Mesendoderm (in vitro differentiated cells): ENCODE results near the gene CXCL13.
"Not testable (repeated sequence)": the region's sequence is repeated elsewhere in the genome, so short reads cannot be mapped to it uniquely, and the experiment has no call there.

Source experiments
- DNase-seq: peaks from one replicate; pipeline ENCODE4 v3.0.0; 2013
- H2AK5ac ChIP-seq: 2 replicates; pipeline ENCODE4 v1.6.1; 2013; ENCODE audit warnings: low read length, inconsistent platforms
- H2BK120ac ChIP-seq: 2 replicates; pipeline ENCODE4 v1.6.1; 2013; ENCODE audit warnings: low read depth, mild to moderate bottlenecking, low read length, moderate library complexity, mixed read lengths
- H2BK15ac ChIP-seq: replicated peaks from 2 replicates; pipeline ENCODE4 v1.6.1; 2013; ENCODE audit warnings: low read depth, mild to moderate bottlenecking, moderate library complexity
- H2BK5ac ChIP-seq: 2 replicates; pipeline ENCODE4 v1.6.1; 2013; ENCODE audit warnings: low read length, inconsistent platforms
- H3K18ac ChIP-seq: 2 replicates; pipeline ENCODE4 v1.6.1; 2013; ENCODE audit warnings: mild to moderate bottlenecking, low read length, mixed read lengths
- H3K23ac ChIP-seq: one replicate; pipeline ENCODE4 v1.6.1; 2013; ENCODE audit warnings: low read length
- H3K27ac ChIP-seq: 2 replicates; pipeline ENCODE4 v1.5.1; 2013; ENCODE audit warnings: low read depth, mild to moderate bottlenecking, inconsistent platforms, low read length, moderate library complexity
- H3K27me3 ChIP-seq: 2 replicates; pipeline ENCODE4 v1.6.1; 2013; ENCODE audit warnings: low read length, control low read depth, mild to moderate bottlenecking, inconsistent platforms; ENCODE audit not compliant: insufficient read depth, poor library complexity
- H3K36me3 ChIP-seq: 2 replicates; pipeline ENCODE4 v1.6.1; 2013; ENCODE audit warnings: low read length, inconsistent platforms; ENCODE audit not compliant: control insufficient read depth, insufficient read depth
- H3K4ac ChIP-seq: one replicate; pipeline ENCODE4 v1.6.1; 2013; ENCODE audit warnings: low read depth, mild to moderate bottlenecking, low read length, moderate library complexity
- H3K4me1 ChIP-seq: 2 replicates; pipeline ENCODE4 v1.6.1; 2013; ENCODE audit warnings: low read depth, low read length, inconsistent platforms; ENCODE audit not compliant: control insufficient read depth
- H3K4me2 ChIP-seq: 2 replicates; pipeline ENCODE4 v1.6.1; 2013; ENCODE audit warnings: low read length
- H3K4me3 ChIP-seq: 2 replicates; pipeline ENCODE4 v1.5.1; 2013; ENCODE audit warnings: mild to moderate bottlenecking, low read length
- H3K56ac ChIP-seq: one replicate; pipeline ENCODE4 v1.6.1; 2013; ENCODE audit warnings: low read length
- H3K79me1 ChIP-seq: 2 replicates; pipeline ENCODE4 v1.6.1; 2013; ENCODE audit warnings: low read length, inconsistent platforms
- H3K79me2 ChIP-seq: 2 replicates; pipeline ENCODE4 v1.6.1; 2013; ENCODE audit warnings: mild to moderate bottlenecking, low read length; ENCODE audit not compliant: control insufficient read depth, insufficient read depth
- H3K9ac ChIP-seq: 2 replicates; pipeline ENCODE4 v1.6.1; 2013; ENCODE audit warnings: low read length, inconsistent platforms
- H4K5ac ChIP-seq: one replicate; pipeline ENCODE4 v1.6.1; 2013; ENCODE audit warnings: low read length
- H4K8ac ChIP-seq: one replicate; pipeline ENCODE4 v1.6.1; 2013; ENCODE audit warnings: low read depth, mild to moderate bottlenecking, control low read depth, low read length, moderate library complexity
- WGBS: extraction: QIAGEN DNeasy Blood & Tissue Kit; methylation state at CpG from one replicate; pipeline ENCODE4 v1.1.7; 2013; ENCODE audit warnings: low lambda C conversion rate, missing lambda C conversion rate; ENCODE audit not compliant: insufficient coverage; ENCODE audit errors: extremely low coverage; 5-methylcytosine and 5-hydroxymethylcytosine counted together

The CXCL13 gene

DNA sequence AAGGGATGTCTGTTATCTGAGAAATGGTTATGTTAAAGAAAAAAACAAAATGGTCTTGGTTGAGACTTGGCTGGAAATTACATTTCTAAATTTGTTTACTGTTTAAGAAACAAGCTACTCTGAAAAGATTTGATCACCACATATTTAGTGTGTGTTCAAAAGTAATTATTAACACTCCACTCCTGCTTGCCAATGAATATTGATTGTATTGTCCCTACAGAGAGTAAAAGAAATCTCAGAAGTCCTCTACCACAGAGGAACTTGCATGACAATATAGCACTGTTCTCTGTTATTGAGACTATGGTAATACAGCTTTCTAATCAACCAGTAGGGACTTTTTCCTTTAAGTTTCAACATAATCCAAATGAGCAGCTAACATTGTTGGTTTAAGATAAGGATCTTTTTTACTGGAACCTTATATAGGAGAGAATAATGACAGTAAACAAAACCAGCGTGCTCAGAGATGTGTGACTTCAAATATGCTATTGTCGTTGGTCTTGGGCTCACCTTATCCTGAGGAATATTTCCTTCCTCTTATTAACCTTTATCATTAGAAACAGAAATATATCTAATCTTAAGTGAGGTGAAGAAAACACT lies 47.6 kb downstream of the CXCL13 start:
- no peak overlapping the region for H3K23ac ChIP-seq

DNA sequence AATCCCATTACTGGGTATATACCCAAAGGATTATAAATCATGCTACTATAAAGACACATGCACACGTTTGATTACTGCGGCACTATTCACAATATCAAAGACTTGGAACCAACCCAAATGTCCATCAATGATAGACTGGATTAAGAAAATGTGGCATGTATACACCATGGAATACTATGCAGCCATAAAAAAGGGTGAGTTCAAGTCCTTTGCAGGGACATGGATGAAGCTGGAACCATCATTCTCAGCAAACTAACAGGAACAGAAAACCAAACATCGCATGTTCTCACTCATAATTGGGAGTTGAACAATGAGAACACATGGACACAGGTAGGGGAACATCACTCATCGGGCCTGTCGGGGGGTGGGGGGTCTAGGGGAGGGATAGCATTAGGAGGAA lies 54.7 kb downstream of the CXCL13 start:
- not testable (repeated sequence) for H3K27me3 ChIP-seq, H2BK120ac ChIP-seq, H3K9ac ChIP-seq, H2AK5ac ChIP-seq, H3K36me3 ChIP-seq, H3K4me1 ChIP-seq, H3K27ac ChIP-seq, H3K4me3 ChIP-seq, H3K79me1 ChIP-seq, H2BK15ac ChIP-seq, DNase-seq, H3K18ac ChIP-seq, H3K79me2 ChIP-seq, H3K56ac ChIP-seq, H3K4ac ChIP-seq, H3K23ac ChIP-seq, H2BK5ac ChIP-seq, H4K5ac ChIP-seq, H3K4me2 ChIP-seq, H4K8ac ChIP-seq
- WGBS = no CpG with 5 or more reads among the region's 5 CpGs

More for the DNA sequence above, 47.6 kb downstream of the CXCL13 start:
- no peak overlapping the region for H3K18ac ChIP-seq
- H2AK5ac ChIP-seq = no peak overlapping the region
- no peak overlapping the region for H2BK15ac ChIP-seq
- no peak overlapping the region for H3K9ac ChIP-seq
- WGBS = no CpG with 5 or more reads among the region's 2 CpGs
- H3K4ac ChIP-seq = no peak overlapping the region
- H3K56ac ChIP-seq = no peak overlapping the region
- no peaks in the 10 kb centered on the region for H3K4me1 ChIP-seq
- no peaks in the 10 kb centered on the region for H3K79me2 ChIP-seq
- H4K8ac ChIP-seq = no peak overlapping the region
- H3K36me3 ChIP-seq = no peaks in the 10 kb centered on the region
- no peak overlapping the region for H3K4me2 ChIP-seq
- no peak overlapping the region for H2BK120ac ChIP-seq
- H4K5ac ChIP-seq = no peak overlapping the region
- DNase-seq = no peak
- no peak overlapping the region for H3K4me3 ChIP-seq
- H2BK5ac ChIP-seq = no peak overlapping the region
- H3K27ac ChIP-seq = no peak overlapping the region
- H3K79me1 ChIP-seq = no peaks in the 10 kb centered on the region
- H3K27me3 ChIP-seq = no peaks in the 10 kb centered on the region
